ENCODE data around the gene ITPRID2. TPM values are rescaled to one million over a fixed set of nuclear protein-coding genes. Genes with fewer than 3 reads are reported as not detected.

The ITPRID2 gene
- total and polyA plus RNA-seq, 2 of the 4 experiments (the other 2 are of a cell fraction) = 74.1 to 187 TPM

- ATAC-seq (ENCODE audit: low read depth) (no peak), DNase-seq (no peak)
- WGBS, 2 experiments (ENCODE audit: extremely low coverage in 2 of 2, insufficient read length in 1 of 2) = 100% methylated on average over 1 of the region's 4 CpGs; no CpG with 5 or more reads in 1 of the 2 experiments
- H2AK5ac ChIP-seq (ENCODE audit: low read depth, low read length) = no peak overlapping the region
- no peaks in the 10 kb centered on the region for H3K4me1 ChIP-seq (ENCODE audit: control insufficient read depth, insufficient read depth, low read length)
- H3K27ac ChIP-seq (ENCODE audit: insufficient read depth, low read length) = no peak overlapping the region
- TF ChIP-seq CTCF (conservative IDR thresholded peaks at IDR 0.05; ENCODE audit: low read depth, low read length) (no peak), RCOR1 (IDR thresholded peaks at IDR 0.05; ENCODE audit: insufficient replicate concordance, low read length) (no peak), BHLHE40 (IDR thresholded peaks at IDR 0.05; ENCODE audit: low read depth, low read length) (no peak), CHD1 (IDR thresholded peaks at IDR 0.05; ENCODE audit: low read depth, low read length) (no peak), NFE2L2 (IDR thresholded peaks at IDR 0.05; ENCODE audit: low read depth, low read length) (no peak), MAFK (IDR thresholded peaks at IDR 0.05; ENCODE audit: low read depth, low read length) (no peak), ELK1 (IDR thresholded peaks at IDR 0.05; ENCODE audit: borderline replicate concordance, low read depth, low read length) (no peak), RFX5 (IDR thresholded peaks at IDR 0.05; ENCODE audit: low read depth, low read length) (no peak)
- TF ChIP-seq, protein P1, sequence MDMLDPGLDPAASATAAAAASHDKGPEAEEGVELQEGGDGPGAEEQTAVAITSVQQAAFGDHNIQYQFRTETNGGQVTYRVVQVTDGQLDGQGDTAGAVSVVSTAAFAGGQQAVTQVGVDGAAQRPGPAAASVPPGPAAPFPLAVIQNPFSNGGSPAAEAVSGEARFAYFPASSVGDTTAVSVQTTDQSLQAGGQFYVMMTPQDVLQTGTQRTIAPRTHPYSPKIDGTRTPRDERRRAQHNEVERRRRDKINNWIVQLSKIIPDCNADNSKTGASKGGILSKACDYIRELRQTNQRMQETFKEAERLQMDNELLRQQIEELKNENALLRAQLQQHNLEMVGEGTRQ (IDR thresholded peaks at IDR 0.05; ENCODE audit: low read depth, low read length) = no peak
- H4K5ac ChIP-seq (ENCODE audit: low read depth, low read length) = no peak overlapping the region
- no peak overlapping the region for H3K4ac ChIP-seq (ENCODE audit: low read depth, low read length)
- H2BK120ac ChIP-seq (ENCODE audit: low read depth, low read length) = no peak overlapping the region
- BruUV-seq (replicated peaks) = no TSS peak
- H3K9ac ChIP-seq (ENCODE audit: low read depth, low read length) = no peak overlapping the region
- no peak overlapping the region for H2BK20ac ChIP-seq (ENCODE audit: low read depth, low read length)
- no peak overlapping the region for H3K4me3 ChIP-seq (ENCODE audit: insufficient read depth, low read depth, low read length)
- intact Hi-C loops (cut with micrococcal nuclease) = no loop called here
- H3K79me1 ChIP-seq (ENCODE audit: low read depth in 1 of 2, low read length in 2 of 2) = no peaks in the 10 kb centered on the region
- no peak overlapping the region for H3K18ac ChIP-seq (ENCODE audit: low read depth, low read length)
- H2AFZ ChIP-seq (replicated peaks; ENCODE audit: low read length, poor library complexity) = no peak overlapping the region
- H3K27me3 ChIP-seq (ENCODE audit: control insufficient read depth, insufficient read depth, low read length) = no peaks in the 10 kb centered on the region
- H3K9me3 ChIP-seq (ENCODE audit: control insufficient read depth, insufficient read depth, low read length) = no peaks in the 10 kb centered on the region
- no peak overlapping the region for H3K56ac ChIP-seq (ENCODE audit: extremely low read depth, insufficient read depth, low read length)
- dilution Hi-C loops (cut with HindIII; ENCODE audit: low sequenced_read_pairs, unreplicated experiment) = no loop called here
- no peak overlapping the region for H3K14ac ChIP-seq (replicated peaks; ENCODE audit: low read depth, low read length)
- H2BK15ac ChIP-seq (ENCODE audit: low read depth, low read length) = no peak overlapping the region
- H4K8ac ChIP-seq (ENCODE audit: low read depth in 2 of 2, low read length in 2 of 2) = no peak overlapping the region
- no peaks in the 10 kb centered on the region for H3K36me3 ChIP-seq (ENCODE audit: control insufficient read depth, insufficient read depth, low read length)
- no peak overlapping the region for H3K23ac ChIP-seq (ENCODE audit: low read depth, low read length)
- H2AK9ac ChIP-seq (replicated peaks; ENCODE audit: low read depth, low read length, poor library complexity) = no peak overlapping the region
- no peaks in the 10 kb centered on the region for H3K9me1 ChIP-seq (ENCODE audit: insufficient read depth, low read length)
- no peaks in the 10 kb centered on the region for H4K20me1 ChIP-seq (ENCODE audit: insufficient read depth, low read length)
- H3K4me2 ChIP-seq (ENCODE audit: low read depth, low read length) = no peak overlapping the region
- ChIA-PET CTCF (interaction anchor here (0.6 to 0.8 kb wide), 2 partner anchors 7 to 9 kb away, joined by 3 to 5 read pairs; no protein-coding TSS in a partner anchor), POLR2A (ENCODE audit: unreplicated experiment) (no interaction called here)
- H2BK5ac ChIP-seq (ENCODE audit: low read depth, low read length, poor library complexity, severe bottlenecking) = no peak overlapping the region
- in situ Hi-C loops (cut with MboI; ENCODE audit: low sequenced_read_pairs) = no loop called here
- H4K91ac ChIP-seq (ENCODE audit: insufficient read depth, low read depth, low read length) = no peak overlapping the region
Observed at GRCh38 chr2:181846399-181847197, 44.9 kb upstream of the ITPRID2 start.

Data from IMR-90 (cell line).